GM18507 (cell line): ENCODE results near the gene ADO.

ENCODE experiments used
- DNase-seq: peaks from one replicate; pipeline ENCODE4 v3.0.0; 2011; ENCODE audit warnings: low read depth; ENCODE audit not compliant: insufficient read length; ENCODE audit errors: extremely low spot score
- FAIRE-seq: peaks from 2 replicates; lab custom pipeline; 2011; peaks lifted over from hg19 to GRCh38; lab: Jason Lieb, UNC

Gene ADO

DNA sequence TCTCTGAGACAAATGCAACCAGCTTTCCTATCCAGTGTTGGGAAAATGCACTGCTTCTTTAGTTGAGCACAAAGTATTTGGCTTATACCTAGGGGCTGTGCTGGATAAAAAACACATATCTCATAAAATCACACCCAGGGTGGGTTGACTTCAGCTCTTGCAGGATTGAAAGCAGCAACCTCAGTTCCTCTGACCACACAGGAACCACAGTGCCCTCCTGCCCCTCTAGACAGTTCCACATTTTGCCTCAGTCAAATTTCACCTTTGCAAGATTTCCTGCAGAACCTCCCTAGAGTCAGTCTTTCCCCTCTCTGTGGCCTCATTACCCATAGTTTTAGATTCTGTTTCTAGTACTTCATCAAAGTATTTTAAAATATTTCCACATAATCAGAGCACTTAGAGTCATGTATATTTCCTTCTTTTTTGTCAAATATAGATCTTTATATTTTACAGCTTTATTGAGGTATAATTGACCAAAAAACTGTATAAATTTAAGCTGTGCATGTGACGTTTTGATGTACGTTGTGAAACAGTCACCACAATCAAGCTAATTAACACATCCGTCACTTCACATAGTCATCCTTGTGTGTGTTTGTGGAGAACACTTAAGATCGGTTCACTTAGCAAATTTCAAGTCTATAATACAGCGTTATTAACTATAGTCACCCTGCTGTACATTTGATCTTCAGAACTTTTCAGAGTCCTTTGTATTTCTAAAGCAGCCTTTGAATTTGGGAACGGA is 48.6 kb downstream of the ADO start:
- FAIRE-seq, result peak; percentile 95
- DNase-seq, result no peak

DNA sequence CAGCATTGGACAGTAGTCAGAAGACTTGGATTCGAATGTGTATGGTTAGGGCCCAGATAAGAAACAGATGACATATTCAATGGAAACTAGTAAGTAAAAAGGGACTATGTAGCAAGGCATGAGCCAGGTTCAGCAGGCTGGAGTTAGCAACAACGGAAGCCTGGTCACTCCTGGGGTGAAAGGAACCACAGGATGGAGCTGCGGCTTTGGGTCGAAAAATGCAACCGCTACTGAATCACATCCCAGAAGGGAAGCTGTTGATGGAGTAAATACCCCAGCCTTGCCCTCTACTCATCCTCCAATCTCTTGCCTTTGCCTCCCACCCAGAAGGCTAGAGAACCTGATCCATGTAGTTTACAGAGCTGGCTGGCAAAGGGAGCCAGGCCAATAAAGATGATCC is 49.2 kb downstream of the ADO start:
- peak; percentile 21 for FAIRE-seq
- DNase-seq, result no peak

DNA sequence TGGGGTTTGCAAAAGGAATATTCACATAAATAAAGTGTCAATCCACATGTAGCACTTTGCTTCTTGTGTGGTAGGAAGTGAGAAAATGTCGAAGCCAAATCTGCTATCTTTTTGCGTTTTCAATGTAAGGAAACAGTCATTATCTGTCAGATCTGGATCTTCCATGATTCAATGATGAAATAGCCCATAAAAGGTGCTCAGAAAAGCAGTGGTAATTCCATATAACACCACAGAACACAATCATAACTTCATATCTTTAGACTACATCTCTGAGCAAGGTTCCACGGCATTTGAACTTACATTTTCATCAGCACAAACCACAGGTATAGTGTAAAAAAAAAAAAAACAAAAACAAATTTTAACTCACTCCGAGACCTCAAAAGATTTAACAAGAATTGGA is 51.5 kb downstream of the ADO start:
- DNase-seq, result no peak
- peak; percentile 50 for FAIRE-seq
